ENCODE results near the gene TNS3. TPM values are rescaled to one million over a fixed set of nuclear protein-coding genes. Genes with fewer than 3 reads are reported as not detected.

TNS3 gene
- total RNA-seq, 2 experiments from 2014 or later = 0.12 to 0.19 TPM

DNA sequence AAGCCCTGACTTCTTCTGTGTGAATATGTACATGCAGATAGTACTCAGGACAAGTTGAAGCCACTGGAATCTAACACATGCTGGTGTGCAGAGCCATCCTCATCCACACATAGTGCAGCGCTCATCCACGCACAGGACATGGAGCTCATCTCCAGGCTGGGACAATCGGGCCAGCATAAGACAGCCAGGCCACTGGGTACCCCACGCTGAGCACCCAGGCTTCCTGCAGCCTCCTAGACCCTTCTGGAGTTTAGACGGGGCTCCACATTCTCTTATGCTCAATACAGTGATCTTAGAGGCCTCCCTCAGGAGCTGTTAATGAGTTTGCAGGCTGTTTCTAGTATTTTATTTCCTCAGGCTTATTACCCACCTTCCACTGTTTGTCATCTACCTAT lies 238.9 kb downstream of the TNS3 start:
- no peak overlapping the region for H3K27ac Mint-ChIP-seq

DNA sequence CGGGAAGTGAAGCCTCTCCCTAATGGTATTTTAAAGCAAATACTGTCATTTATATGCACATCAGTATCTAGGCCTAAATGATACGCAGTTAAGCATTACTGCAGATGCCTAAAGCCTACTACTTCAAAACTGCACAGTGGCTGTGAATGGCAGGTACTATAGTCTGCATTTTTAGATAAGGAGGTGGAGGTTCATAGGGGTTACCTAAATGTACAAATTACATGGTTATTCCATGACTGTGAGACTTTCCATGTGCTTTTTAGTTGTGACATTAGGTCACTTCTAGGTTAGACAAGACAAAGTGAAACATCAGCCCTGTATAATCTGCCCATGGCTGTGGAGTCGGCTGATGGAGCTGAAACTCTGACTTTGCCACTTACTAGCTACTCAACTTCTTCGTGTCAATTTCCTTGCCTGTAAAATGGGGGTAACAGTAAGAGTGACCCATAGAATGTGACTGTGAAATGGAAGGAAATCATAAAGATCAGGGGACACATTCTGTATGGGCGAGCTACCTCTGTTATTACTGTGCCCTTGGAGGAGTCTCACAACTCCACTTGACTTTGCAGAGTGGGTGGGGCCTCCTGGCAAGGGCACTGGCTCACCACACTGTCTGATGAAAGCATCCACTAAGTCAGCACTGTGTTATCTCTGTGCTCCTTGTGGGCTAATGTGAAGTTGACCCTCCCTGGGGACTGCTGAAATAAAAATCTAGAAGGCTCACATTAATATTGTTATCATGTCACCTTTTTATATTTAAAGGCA lies 239.4 kb downstream of the TNS3 start:
- no peaks in the 10 kb centered on the region for H3K9me3 Mint-ChIP-seq
- no peaks in the 10 kb centered on the region for H3K27me3 Mint-ChIP-seq (ENCODE audit: low read depth)

More for the DNA sequence above, 238.9 kb downstream of the TNS3 start:
- intact Hi-C loops (cut with micrococcal nuclease) = no loop called here
- Mint-ChIP-seq H3K27me3 (ENCODE audit: low read depth) (no peaks in the 10 kb centered on the region), H3K4me3 (no peak overlapping the region), H3K4me1 (ENCODE audit: low read depth) (no peaks in the 10 kb centered on the region), H3K9me3 (no peaks in the 10 kb centered on the region), H3K36me3 (ENCODE audit: low read depth) (no peaks in the 10 kb centered on the region)
- CTCF ChIA-PET = no interaction called here
- DNase-seq = no peak

DNA sequence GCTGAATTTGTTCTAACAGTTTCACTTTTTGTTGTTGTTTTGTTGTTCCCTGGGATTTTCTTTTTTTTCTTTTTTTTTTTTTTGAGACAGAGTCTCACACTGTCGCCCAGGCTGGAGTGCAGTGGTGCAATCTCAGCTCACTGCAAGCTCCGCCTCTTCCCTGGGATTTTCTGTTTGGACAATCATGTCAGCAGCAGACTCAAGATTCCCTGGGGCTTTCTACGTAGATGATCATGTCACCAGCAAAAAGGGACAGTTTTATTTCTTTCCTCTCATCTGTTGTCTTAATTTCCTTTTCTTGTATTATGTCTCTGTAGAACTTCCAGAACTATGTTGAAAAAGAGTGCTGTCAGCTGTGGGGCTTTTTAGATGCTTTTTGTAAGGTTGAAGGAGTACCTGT lies 241.4 kb downstream of the TNS3 start:
- Mint-ChIP-seq H3K27me3 (ENCODE audit: low read depth) (no peaks in the 10 kb centered on the region), H3K9me3 (no peaks in the 10 kb centered on the region), H3K27ac (no peak overlapping the region), H3K4me3 (no peak overlapping the region), H3K36me3 (ENCODE audit: low read depth) (no peaks in the 10 kb centered on the region), H3K4me1 (ENCODE audit: low read depth) (no peaks in the 10 kb centered on the region)
- CTCF ChIA-PET = no interaction called here
- no peak for DNase-seq
- intact Hi-C loops (cut with micrococcal nuclease) = no loop called here

More for the DNA sequence above, 239.4 kb downstream of the TNS3 start:
- intact Hi-C loops (cut with micrococcal nuclease) = no loop called here
- no peak overlapping the region for H3K4me3 Mint-ChIP-seq
- no peaks in the 10 kb centered on the region for H3K4me1 Mint-ChIP-seq (ENCODE audit: low read depth)
- no peak for DNase-seq
- CTCF ChIA-PET = no interaction called here
- H3K36me3 Mint-ChIP-seq (ENCODE audit: low read depth) = no peaks in the 10 kb centered on the region
- H3K27ac Mint-ChIP-seq = no peak overlapping the region

DNA sequence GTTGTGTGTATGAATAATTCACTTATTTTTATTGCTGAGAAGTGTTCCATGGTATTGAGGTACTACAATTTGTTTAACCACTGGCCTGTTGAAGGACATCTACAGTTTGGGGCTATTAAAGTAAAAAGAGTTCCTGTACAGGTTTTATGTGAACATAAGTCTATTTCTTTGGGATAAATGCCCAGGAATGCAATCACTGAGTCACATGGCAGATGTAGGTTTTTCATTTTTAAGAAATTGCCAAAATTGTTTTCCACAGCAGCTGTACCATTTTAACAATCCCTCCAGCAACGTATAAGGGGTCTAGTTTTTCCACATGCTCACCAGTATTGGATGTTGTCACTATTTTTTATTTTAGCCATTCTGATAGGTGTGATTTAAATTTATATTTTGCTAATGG lies 243.9 kb downstream of the TNS3 start:
- CTCF ChIA-PET = no interaction called here
- no peaks in the 10 kb centered on the region for H3K4me1 Mint-ChIP-seq (ENCODE audit: low read depth)
- intact Hi-C loops (cut with micrococcal nuclease) = no loop called here
- H3K27ac Mint-ChIP-seq = no peak overlapping the region
- no peaks in the 10 kb centered on the region for H3K27me3 Mint-ChIP-seq (ENCODE audit: low read depth)
- no peaks in the 10 kb centered on the region for H3K9me3 Mint-ChIP-seq
- H3K36me3 Mint-ChIP-seq (ENCODE audit: low read depth) = no peaks in the 10 kb centered on the region
- H3K4me3 Mint-ChIP-seq = no peak overlapping the region
- no peak for DNase-seq

DNA sequence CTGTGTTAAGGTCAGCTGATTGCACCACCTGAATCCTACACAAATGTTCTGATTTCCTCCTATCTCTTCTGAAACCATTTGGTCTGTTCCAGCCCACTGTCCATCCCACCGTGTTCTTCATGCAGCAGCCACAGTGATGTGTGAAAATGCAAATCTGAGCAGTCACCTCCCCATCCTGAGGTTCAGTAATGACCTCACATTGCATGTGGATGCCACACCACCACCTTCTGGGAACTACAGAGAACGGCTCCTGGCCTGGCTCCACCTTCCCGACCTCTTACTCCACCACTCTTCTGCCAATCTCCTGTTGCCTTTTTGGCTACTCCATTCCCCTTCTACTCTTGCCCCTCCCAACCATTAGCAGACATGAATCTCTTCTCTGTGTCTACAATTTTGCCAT lies 244.4 kb downstream of the TNS3 start:
- DNase-seq = no peak
- Mint-ChIP-seq H3K27me3 (ENCODE audit: low read depth) (no peaks in the 10 kb centered on the region), H3K4me3 (no peak overlapping the region), H3K27ac (no peak overlapping the region), H3K36me3 (ENCODE audit: low read depth) (no peaks in the 10 kb centered on the region), H3K9me3 (no peaks in the 10 kb centered on the region), H3K4me1 (ENCODE audit: low read depth) (no peaks in the 10 kb centered on the region)
- CTCF ChIA-PET = no interaction called here
- intact Hi-C loops (cut with micrococcal nuclease) = no loop called here

DNA sequence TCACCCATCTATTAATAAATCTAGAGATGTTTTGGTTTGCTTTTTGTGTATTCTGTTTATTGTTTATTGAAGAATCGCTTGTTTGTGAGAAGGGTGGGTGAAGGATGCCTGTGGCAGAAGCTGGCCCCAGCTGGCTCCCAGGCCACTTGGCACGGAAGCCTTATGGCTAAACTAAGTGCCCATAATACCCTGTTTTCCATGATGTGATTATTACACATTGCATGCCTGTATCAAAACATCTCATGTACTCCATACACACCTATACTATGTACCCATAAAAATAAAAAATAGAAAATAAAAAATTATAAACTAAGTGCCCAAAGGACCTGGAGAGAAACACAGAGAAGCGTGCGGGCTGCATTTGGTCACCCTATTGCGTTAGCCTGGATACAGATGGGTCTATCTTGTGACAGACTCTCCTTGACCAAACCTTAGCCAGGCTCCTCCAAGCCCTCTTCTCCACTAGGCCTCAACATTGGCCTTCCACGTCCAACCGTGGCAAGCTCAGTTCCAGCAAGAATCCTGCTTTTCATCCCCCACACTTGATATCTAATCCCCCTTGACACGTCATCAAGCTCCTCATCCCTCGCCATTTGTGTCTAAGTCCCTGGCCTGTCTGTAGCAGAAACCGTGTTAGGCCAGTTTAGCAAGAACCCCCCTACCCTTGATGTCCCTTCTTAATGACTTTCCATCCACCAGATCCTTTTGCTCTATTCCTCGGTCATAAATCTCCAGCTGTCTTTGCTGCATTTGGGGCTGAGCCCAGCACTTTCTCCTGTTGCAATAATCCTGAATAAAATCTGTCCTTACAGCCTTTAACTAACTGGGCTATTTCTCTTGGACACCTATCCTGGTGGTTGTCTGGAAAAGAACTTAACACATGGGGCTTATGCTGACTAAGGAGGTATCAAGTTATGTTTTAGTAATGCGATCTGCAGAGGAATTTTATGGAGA lies 245.2 kb downstream of the TNS3 start:
- H3K4me3 Mint-ChIP-seq = no peak overlapping the region
- DNase-seq = no peak
- no peaks in the 10 kb centered on the region for H3K27me3 Mint-ChIP-seq (ENCODE audit: low read depth)
- H3K4me1 Mint-ChIP-seq (ENCODE audit: low read depth) = no peaks in the 10 kb centered on the region
- intact Hi-C loops (cut with micrococcal nuclease) = no loop called here
- CTCF ChIA-PET = no interaction called here
- H3K27ac Mint-ChIP-seq = no peak overlapping the region
- H3K36me3 Mint-ChIP-seq (ENCODE audit: low read depth) = no peaks in the 10 kb centered on the region
- no peaks in the 10 kb centered on the region for H3K9me3 Mint-ChIP-seq

DNA sequence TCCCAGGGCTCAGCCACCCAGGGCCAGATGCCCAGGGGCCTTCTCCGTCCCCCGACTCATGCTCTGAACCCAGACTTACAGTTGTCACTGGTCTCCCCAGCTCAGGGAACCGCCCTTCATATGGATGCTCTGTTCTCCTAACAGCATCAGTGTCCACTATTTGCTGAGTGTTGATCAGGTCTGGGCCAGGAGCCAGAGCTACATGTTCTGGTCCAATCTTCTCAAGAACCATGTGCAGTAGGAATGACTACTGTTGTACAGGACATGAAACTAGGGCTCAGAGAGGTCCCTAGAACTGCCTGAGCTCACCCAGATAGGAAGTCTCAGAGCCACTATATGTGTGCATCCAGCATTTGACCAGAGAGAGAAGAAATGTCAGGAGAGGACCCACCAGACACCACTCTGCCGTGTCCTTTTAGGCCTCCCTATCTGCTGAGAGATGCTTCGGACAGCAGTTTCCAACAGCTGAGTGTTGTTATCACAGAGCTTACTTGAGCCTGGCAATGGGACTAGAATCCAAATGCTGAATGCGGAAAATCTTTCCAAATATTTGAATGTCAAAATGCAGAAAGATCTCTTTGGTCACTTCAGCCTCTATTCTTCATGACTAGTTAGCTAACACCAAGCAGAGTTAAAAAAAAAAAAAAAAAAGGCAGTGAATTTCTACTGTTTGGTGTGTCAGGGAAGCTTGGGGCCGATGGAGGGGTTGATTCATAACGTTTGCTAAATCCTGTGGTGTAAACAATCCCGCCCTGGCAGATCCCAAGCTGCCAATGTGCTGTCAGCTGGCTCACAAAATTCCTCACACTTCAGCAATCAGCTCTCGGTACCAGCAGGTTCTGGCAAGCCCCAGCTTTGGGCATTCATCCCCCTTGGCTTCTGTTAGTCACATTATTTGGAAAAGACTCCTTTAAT lies 246.1 kb downstream of the TNS3 start:
- no peaks in the 10 kb centered on the region for H3K9me3 Mint-ChIP-seq
- CTCF ChIA-PET = no interaction called here
- no peak overlapping the region for H3K27ac Mint-ChIP-seq
- DNase-seq = no peak
- H3K36me3 Mint-ChIP-seq (ENCODE audit: low read depth) = no peaks in the 10 kb centered on the region
- intact Hi-C loops (cut with micrococcal nuclease) = no loop called here
- no peaks in the 10 kb centered on the region for H3K27me3 Mint-ChIP-seq (ENCODE audit: low read depth)
- H3K4me1 Mint-ChIP-seq (ENCODE audit: low read depth) = no peaks in the 10 kb centered on the region
- no peak overlapping the region for H3K4me3 Mint-ChIP-seq

DNA sequence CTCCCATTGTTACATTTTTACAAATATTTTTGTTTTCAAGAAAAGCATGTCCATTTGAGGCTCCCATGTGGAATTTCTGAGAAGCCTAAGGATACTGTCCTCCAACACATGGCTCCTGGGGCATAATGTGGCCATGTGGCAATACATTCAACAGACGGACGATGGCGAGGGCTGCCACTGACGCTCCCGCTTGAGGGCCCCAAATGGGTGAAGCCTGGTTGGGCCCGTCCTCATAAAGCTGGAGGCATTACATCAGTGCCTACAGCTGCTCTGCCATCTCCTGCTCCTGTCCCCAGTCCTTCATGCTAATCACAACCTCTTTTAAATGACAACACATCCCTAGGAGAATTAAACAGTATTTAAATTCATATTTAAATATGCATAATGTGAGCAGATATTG lies 246.8 kb downstream of the TNS3 start:
- no peaks in the 10 kb centered on the region for H3K9me3 Mint-ChIP-seq
- H3K27ac Mint-ChIP-seq = no peak overlapping the region
- H3K4me1 Mint-ChIP-seq (ENCODE audit: low read depth) = no peaks in the 10 kb centered on the region
- DNase-seq = no peak
- H3K27me3 Mint-ChIP-seq (ENCODE audit: low read depth) = no peaks in the 10 kb centered on the region
- no peak overlapping the region for H3K4me3 Mint-ChIP-seq
- intact Hi-C loops (cut with micrococcal nuclease) = no loop called here
- CTCF ChIA-PET = no interaction called here
- no peaks in the 10 kb centered on the region for H3K36me3 Mint-ChIP-seq (ENCODE audit: low read depth)

DNA sequence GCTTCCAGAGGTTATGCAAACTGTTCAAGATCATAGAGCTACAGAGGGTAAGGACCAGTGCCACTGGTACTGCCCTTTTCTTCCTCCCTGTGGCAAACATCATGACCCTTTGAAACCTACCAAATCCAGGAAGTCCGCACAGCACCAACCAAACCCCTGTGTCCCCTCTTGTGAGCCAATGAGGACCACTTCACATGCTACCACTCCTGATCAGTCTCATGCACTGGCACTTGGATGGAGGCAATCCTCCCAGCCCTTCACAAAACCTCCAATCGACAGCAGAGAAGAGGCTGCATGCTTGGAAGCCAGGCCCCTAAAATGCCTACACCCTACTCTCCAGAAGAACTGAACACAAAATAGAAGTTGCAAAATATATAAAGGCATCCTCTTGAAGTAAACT lies 248.0 kb downstream of the TNS3 start:
- CTCF ChIA-PET = no interaction called here
- Mint-ChIP-seq H3K9me3 (no peaks in the 10 kb centered on the region), H3K27me3 (ENCODE audit: low read depth) (no peaks in the 10 kb centered on the region), H3K4me1 (ENCODE audit: low read depth) (no peaks in the 10 kb centered on the region), H3K36me3 (ENCODE audit: low read depth) (no peaks in the 10 kb centered on the region), H3K27ac (no peak overlapping the region), H3K4me3 (no peak overlapping the region)
- no peak for DNase-seq
- intact Hi-C loops (cut with micrococcal nuclease) = no loop called here

DNA sequence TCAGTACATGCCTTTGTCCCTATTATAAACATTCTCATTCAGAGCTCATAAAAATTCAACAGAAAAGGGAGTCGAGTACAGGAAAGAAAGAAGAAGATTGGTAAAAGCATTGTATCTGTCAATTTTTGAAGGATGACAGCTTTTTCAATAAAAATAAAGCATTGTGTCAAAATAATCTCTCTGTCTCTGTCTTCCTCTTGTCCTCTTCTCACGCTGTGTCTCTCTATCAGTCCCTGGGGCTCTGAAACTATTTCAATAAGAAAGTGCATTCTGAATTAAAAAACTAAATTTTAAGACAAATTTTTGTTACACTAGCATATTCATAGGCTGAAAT lies 248.4 kb downstream of the TNS3 start:
- Mint-ChIP-seq H3K9me3 (no peaks in the 10 kb centered on the region), H3K27ac (no peak overlapping the region), H3K36me3 (ENCODE audit: low read depth) (no peaks in the 10 kb centered on the region), H3K4me3 (no peak overlapping the region), H3K27me3 (ENCODE audit: low read depth) (no peaks in the 10 kb centered on the region), H3K4me1 (ENCODE audit: low read depth) (no peaks in the 10 kb centered on the region)
- intact Hi-C loops (cut with micrococcal nuclease) = no loop called here
- CTCF ChIA-PET = no interaction called here
- no peak for DNase-seq

DNA sequence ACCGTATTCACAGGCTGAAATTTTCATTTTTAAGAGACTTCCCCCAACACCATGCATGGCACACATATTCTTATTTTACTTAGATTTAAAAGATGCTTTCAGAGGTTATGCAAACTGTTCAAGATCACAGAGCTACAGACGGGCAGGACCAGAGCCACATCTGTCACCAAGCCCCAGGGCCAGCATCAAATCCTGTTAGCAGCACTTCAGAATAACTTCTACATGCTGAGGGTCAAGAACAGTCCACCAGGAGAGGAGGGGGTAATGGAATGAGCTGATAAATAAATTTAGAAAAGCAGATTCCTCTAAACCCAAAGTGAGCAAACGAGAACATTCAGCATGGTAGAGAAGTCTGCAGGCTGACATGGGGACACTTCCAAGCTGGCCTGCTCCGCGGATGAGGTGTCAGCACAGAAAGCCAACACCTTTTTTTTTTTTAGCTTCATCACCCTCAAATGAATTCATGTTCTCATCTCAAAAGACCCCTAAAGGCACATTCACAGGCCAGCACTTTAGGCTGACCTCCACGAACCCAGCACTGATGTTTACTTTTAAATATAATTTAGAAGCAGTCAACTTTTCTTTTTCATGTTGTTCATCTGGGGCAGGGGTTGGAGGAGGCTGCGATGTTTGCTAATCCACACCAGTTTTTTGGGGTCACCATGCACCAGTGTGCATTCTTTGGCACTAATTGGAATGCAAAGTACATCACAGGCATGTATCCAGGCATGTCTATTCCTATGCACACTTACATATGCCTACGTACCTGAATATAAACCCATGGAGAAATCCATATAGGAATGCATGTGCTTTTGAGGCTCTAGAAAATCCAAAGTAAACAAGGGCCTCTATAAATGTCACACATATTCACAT lies 249.0 kb downstream of the TNS3 start:
- no peaks in the 10 kb centered on the region for H3K4me1 Mint-ChIP-seq (ENCODE audit: low read depth)
- DNase-seq = no peak
- H3K27ac Mint-ChIP-seq = no peak overlapping the region
- CTCF ChIA-PET = no interaction called here
- intact Hi-C loops (cut with micrococcal nuclease) = no loop called here
- no peak overlapping the region for H3K4me3 Mint-ChIP-seq
- H3K36me3 Mint-ChIP-seq (ENCODE audit: low read depth) = no peaks in the 10 kb centered on the region
- H3K27me3 Mint-ChIP-seq (ENCODE audit: low read depth) = no peaks in the 10 kb centered on the region
- H3K9me3 Mint-ChIP-seq = no peaks in the 10 kb centered on the region

DNA sequence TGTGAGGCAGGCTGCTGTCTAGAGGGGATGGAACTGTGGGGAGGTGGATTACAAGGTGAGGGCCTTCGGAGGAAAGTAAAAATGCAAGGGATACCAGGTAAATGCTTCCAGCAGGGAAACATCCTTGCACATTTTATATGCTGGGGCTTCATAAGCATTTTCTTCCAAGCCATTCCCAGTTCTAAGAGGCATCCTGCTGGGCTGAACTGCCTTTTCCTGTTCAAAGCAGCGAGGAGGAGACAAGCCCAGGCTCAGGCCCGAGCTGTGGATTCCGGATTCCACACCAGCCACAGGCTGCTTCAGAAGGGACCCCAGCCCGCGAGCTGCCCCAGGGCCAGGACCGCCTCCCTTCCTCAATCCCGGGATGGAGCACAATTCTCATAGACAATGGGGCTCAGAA lies 249.7 kb downstream of the TNS3 start:
- Mint-ChIP-seq H3K4me3 (no peak overlapping the region), H3K36me3 (ENCODE audit: low read depth) (no peaks in the 10 kb centered on the region), H3K9me3 (no peaks in the 10 kb centered on the region), H3K27ac (no peak overlapping the region), H3K4me1 (ENCODE audit: low read depth) (no peaks in the 10 kb centered on the region), H3K27me3 (ENCODE audit: low read depth) (no peaks in the 10 kb centered on the region)
- intact Hi-C loops (cut with micrococcal nuclease) = no loop called here
- DNase-seq = no peak
- CTCF ChIA-PET = no interaction called here
